AG09319 (cell line): ENCODE measurements around the gene AATF.

Source experiments
- DNase-seq: peaks from one replicate; pipeline ENCODE4 v3.0.0-alpha.2; 2010; ENCODE audit warnings: low read depth; ENCODE audit errors: extremely low read depth
- CTCF ChIP-seq: IDR thresholded peaks from 2 replicates; pipeline ENCODE4 v1.5.1; 2011; ENCODE audit warnings: low read depth, mild to moderate bottlenecking, inconsistent platforms, low read length, moderate library complexity

The AATF gene

GRCh38 chr17:36978810-36979564 is 30.2 kb downstream of the AATF start:
- TF ChIP-seq CTCF: no peak
- DNase-seq: no peak

DNA sequence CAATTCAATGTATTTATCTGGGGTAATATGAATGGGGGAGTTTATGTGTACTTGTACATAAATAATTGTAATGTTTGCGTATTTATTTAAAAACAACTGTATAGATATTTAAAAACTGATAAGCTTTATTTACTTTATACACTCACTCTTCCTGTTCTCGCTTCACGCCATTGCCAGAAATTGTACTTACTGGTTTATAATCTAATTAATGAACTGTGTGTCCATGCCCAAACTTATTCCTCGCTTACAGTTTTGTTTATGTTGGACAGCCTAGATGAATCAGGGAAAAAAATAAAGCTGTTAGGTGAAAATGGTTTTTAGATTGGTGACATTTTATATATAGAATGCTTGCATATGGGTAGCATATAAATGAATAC is 30.8 kb downstream of the AATF start:
- no peak for DNase-seq
- no peak for TF ChIP-seq CTCF

DNA sequence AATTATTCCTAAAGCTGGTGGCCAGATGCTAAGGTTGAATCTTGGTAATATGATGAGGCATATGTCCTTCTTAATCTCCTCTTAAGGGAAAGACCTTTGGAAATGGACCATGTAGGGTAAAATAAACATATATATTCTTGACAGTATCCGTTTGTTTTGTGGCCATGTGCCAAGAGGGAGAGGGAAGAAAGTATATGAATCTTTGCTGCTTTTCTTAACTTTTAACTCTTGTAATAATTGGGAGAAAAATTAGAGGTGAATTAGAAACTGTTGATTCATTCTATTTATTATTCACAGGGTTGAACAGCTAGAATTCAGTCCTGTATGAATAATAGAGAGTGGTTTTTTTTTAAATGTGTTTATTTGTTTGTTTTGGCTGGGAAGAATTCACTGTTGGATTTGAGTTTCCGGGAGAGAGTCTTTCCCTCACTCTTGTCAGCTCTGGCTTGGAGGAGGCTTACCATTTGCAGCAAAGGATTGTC is 31.6 kb downstream of the AATF start:
- no peak for DNase-seq
- TF ChIP-seq CTCF: no peak

DNA sequence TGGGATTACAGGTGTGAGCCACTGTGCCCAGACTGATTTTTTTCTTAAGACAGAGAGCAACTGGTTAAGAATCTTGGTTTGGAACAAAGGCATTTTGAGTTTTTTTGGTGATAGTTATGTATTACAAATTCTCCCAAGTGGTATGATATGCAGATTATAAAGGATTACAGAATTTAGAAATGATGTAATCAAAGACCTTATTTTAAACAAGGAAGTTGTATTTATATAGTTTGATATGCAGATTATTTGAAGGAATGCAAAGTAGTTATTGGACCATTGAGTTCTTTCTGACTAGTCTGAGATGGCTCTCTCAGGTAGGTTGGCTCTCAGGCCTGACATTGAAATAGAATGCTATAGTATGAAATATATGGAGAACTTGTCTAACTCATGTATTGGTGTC is 34.9 kb downstream of the AATF start:
- TF ChIP-seq CTCF: no peak

DNA sequence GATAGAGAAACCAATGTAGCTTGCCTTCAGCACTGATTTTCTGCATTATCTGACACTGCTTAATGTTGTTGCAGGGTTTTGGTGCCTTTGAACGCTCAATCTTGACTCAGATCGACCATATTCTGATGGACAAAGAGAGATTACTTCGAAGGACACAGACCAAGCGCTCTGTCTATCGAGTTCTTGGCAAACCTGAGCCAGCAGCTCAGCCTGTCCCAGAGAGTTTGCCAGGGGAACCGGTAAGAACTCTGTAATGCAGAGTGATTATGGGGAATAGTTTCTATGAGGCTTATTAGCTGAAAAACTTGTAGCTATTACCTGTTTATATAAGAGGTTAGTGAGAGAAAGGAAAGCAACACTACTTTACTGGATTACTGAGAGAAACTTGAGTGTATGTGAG is 40.4 kb downstream of the AATF start:
- no peak for DNase-seq
- TF ChIP-seq CTCF: no peak

More for the DNA sequence above, 34.9 kb downstream of the AATF start:
- DNase-seq: no peak

DNA sequence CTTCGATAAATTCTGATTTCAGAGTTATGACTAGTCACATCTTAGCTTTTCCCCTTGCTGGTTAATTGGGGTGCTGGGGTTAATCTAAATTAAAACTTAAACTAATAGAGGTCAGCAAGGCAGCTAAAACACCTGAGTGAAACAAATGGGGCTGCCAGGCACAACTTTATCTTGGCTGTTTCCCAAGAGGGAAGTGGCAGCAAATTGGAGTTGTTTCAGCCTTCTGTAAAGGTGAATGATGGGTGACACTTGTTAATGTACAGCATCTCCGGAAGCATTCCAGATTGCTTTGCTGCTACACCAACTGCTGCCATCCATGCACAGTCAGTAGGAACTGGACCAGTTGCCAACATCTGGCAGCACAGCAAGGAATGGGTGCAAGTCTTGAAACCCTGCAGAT is 43.9 kb downstream of the AATF start:
- DNase-seq: no peak
- no peak for TF ChIP-seq CTCF

- no peak for TF ChIP-seq CTCF
- no peak for DNase-seq
These were observed 44.5 kb downstream of the AATF start for GRCh38 chr17:36993227-36993626.
